HG03439 (cell line): ENCODE results near the gene MCM9.
"Not testable (repeated sequence)": the region's sequence is repeated elsewhere in the genome, so short reads cannot be mapped to it uniquely, and the experiment has no call there.

Experiments used
- ATAC-seq: cut with Tn5 transposase; IDR thresholded peaks from one replicate; pipeline ENCODE4 v1.9.1; 2021; ENCODE audit warnings: mild to moderate bottlenecking, moderate library complexity; ENCODE audit not compliant: unreplicated experiment

The MCM9 gene

GRCh38 chr6:118869350-118869749, 65.6 kb downstream of the MCM9 start:
- ATAC-seq = no peak

- not testable (repeated sequence) for ATAC-seq
These were observed 66.1 kb downstream of the MCM9 start for GRCh38 chr6:118868901-118869300.

- ATAC-seq = no peak
These were observed 67.8 kb downstream of the MCM9 start for GRCh38 chr6:118867181-118867580.

- ATAC-seq = no peak
These were observed 69.9 kb downstream of the MCM9 start for GRCh38 chr6:118865100-118865391.

- ATAC-seq = no peak
These were observed 70.4 kb downstream of the MCM9 start for GRCh38 chr6:118864341-118865099.

GRCh38 chr6:118862443-118862842, 72.5 kb downstream of the MCM9 start:
- ATAC-seq = no peak

- ATAC-seq = no peak
These were observed 74.1 kb downstream of the MCM9 start for GRCh38 chr6:118860880-118861279.

GRCh38 chr6:118860363-118860762, 74.6 kb downstream of the MCM9 start:
- no peak for ATAC-seq

- no peak for ATAC-seq
These were observed 75.4 kb downstream of the MCM9 start for GRCh38 chr6:118859517-118860064.

GRCh38 chr6:118856301-118856700, 78.7 kb downstream of the MCM9 start:
- ATAC-seq = no peak

GRCh38 chr6:118853408-118853807, 81.6 kb downstream of the MCM9 start:
- ATAC-seq = no peak

- peak; percentile 43 for ATAC-seq
These were observed 90.0 kb downstream of the MCM9 start for GRCh38 chr6:118844915-118845314.

- peak; percentile 94 for ATAC-seq
These were observed 91.1 kb downstream of the MCM9 start for GRCh38 chr6:118843685-118844390.

GRCh38 chr6:118830691-118831090, 104.3 kb downstream of the MCM9 start:
- no peak for ATAC-seq

- no peak for ATAC-seq
These were observed 105.0 kb downstream of the MCM9 start for GRCh38 chr6:118829817-118830478.

- no peak for ATAC-seq
These were observed 108.9 kb downstream of the MCM9 start for GRCh38 chr6:118826096-118826495.

GRCh38 chr6:118825661-118826060, 109.3 kb downstream of the MCM9 start:
- no peak for ATAC-seq

- ATAC-seq = no peak
These were observed 119.5 kb downstream of the MCM9 start for GRCh38 chr6:118815495-118815894.

- ATAC-seq = no peak
These were observed 121.2 kb downstream of the MCM9 start for GRCh38 chr6:118813775-118814174.

- no peak for ATAC-seq
These were observed 122.0 kb downstream of the MCM9 start for GRCh38 chr6:118812970-118813369.

GRCh38 chr6:118810420-118811027, 124.4 kb downstream of the MCM9 start:
- ATAC-seq = peak; percentile 83
